ENCODE results near the gene NPLOC4. TPM values are rescaled to one million over a fixed set of nuclear protein-coding genes. Genes with fewer than 3 reads are reported as not detected.

NPLOC4 gene
- total RNA-seq, 4 donors from 2014 or later: 14.6 to 86.3 (median 30.9) TPM

GRCh38 chr17:81509972-81510784, 126.7 kb downstream of the NPLOC4 start:
- no peak for DNase-seq
- no peaks in the 10 kb centered on the region for H3K9me3 ChIP-seq
- no peaks in the 10 kb centered on the region for H3K36me3 ChIP-seq
- peak overlapping the region; percentile 97 for H3K27ac ChIP-seq
- H3K4me3 ChIP-seq: peak overlapping the region; percentile 77 to 98
- intact Hi-C loops (cut with DNase I; ENCODE audit: low total_unique reads): loop anchor here (5.0 kb wide), 1 partner anchor 113 kb away; the partner anchor contains the start of gene BAHCC1
- TF ChIP-seq CTCF (IDR thresholded peaks at IDR 0.05) (no peak), POLR2A (IDR thresholded peaks at IDR 0.05) (no peak)
- no peaks in the 10 kb centered on the region for H3K27me3 ChIP-seq
- H3K4me1 ChIP-seq: no peaks in the 10 kb centered on the region

- TF ChIP-seq POLR2A (IDR thresholded peaks at IDR 0.05) (no peak), CTCF (IDR thresholded peaks at IDR 0.05) (no peak)
Measured at GRCh38 chr17:81509207-81509971, 127.5 kb downstream of the NPLOC4 start.

GRCh38 chr17:81508639-81509206, 128.2 kb downstream of the NPLOC4 start:
- peak overlapping the region; percentile 77 to 98 for H3K4me3 ChIP-seq
- no peak for DNase-seq
- H3K4me1 ChIP-seq: no peaks in the 10 kb centered on the region
- H3K27ac ChIP-seq: peak overlapping the region; percentile 50 to 97
- no peaks in the 10 kb centered on the region for H3K27me3 ChIP-seq
- TF ChIP-seq POLR2A (IDR thresholded peaks at IDR 0.05) (no peak), CTCF (IDR thresholded peaks at IDR 0.05) (no peak)
- intact Hi-C loops (cut with DNase I; ENCODE audit: low total_unique reads): no loop called here
- H3K9me3 ChIP-seq: no peaks in the 10 kb centered on the region
- H3K36me3 ChIP-seq: no peaks in the 10 kb centered on the region

More at GRCh38 chr17:81509207-81509971, 127.5 kb downstream of the NPLOC4 start:
- H3K4me3 ChIP-seq: peak overlapping the region; percentile 77 to 98
- no peaks in the 10 kb centered on the region for H3K36me3 ChIP-seq
- intact Hi-C loops (cut with DNase I; ENCODE audit: low total_unique reads): no loop called here
- no peaks in the 10 kb centered on the region for H3K4me1 ChIP-seq
- H3K27ac ChIP-seq: peak overlapping the region; percentile 50 to 97
- H3K27me3 ChIP-seq: no peaks in the 10 kb centered on the region
- no peaks in the 10 kb centered on the region for H3K9me3 ChIP-seq
- DNase-seq: no peak

Small RNAs within 50 kb of the gene (small RNA-seq; reads per million reads assigned to genes)
- not detected for gene RF00019

Other genes starting within 250 kb of the NPLOC4 start
- gene BAHCC1, start 241.7 kb downstream of the NPLOC4 start, total RNA-seq: 10 to 100 TPM in 2 of 4 donors, 1 to 10 TPM in 2; 1.5 to 34.1 (median 8.5) TPM
- 1,000 to 10,000 TPM; 1,023 to 5,472 (median 2,159) TPM for gene ACTG1, start 124.3 kb downstream of the NPLOC4 start, total RNA-seq
- 1 to 10 TPM in 2 of 4 donors, not detected in 2; 5.0 to 7.4 TPM for gene FSCN2, start 108.7 kb downstream of the NPLOC4 start, total RNA-seq
- gene FAAP100, start 84.8 kb downstream of the NPLOC4 start, total RNA-seq: 10 to 100 TPM in 2 of 4 donors, 1 to 10 TPM in 2; 3.5 to 31.2 (median 17.3) TPM
- 1 to 10 TPM in 1 of 4 donors, under 1 TPM in 1, not detected in 2; 0.21 to 3.0 TPM for gene TSPAN10, start 84 bp upstream of the NPLOC4 start, total RNA-seq
- 1 to 10 TPM in 1 of 4 donors, not detected in 3; 2.1 TPM for gene PDE6G, start 19.4 kb upstream of the NPLOC4 start, total RNA-seq
- gene OXLD1, start 29.5 kb upstream of the NPLOC4 start, total RNA-seq: 10 to 100 TPM in 3 of 4 donors, 1 to 10 TPM in 1; 3.2 to 56.1 (median 20.3) TPM
- 10 to 100 TPM in 1 of 4 donors, 1 to 10 TPM in 2, under 1 TPM in 1; 0.77 to 12.3 (median 3.9) TPM for gene CCDC137, start 29.6 kb upstream of the NPLOC4 start, total RNA-seq
- 10 to 100 TPM in 3 of 4 donors, 1 to 10 TPM in 1; 4.4 to 36.9 (median 27.0) TPM for gene ARL16, start 46.7 kb upstream of the NPLOC4 start, total RNA-seq
- 100 to 1,000 TPM in 1 of 4 donors, 10 to 100 TPM in 3; 21.0 to 121 (median 72.5) TPM for gene HGS, start 46.9 kb upstream of the NPLOC4 start, total RNA-seq
- 10 to 100 TPM in 2 of 4 donors, 1 to 10 TPM in 1, under 1 TPM in 1; 0.77 to 72.9 (median 19.5) TPM for gene MRPL12, start 66.3 kb upstream of the NPLOC4 start, total RNA-seq
- gene SLC25A10, start 75.2 kb upstream of the NPLOC4 start, total RNA-seq: 10 to 100 TPM in 1 of 4 donors, 1 to 10 TPM in 2, not detected in 1; 5.6 to 11.3 (median 7.6) TPM
- not detected for gene GCGR, start 167.0 kb upstream of the NPLOC4 start, total RNA-seq
- 10 to 100 TPM; 30.5 to 92.6 (median 61.3) TPM for gene MCRIP1, start 196.2 kb upstream of the NPLOC4 start, total RNA-seq
- 1 to 10 TPM in 1 of 4 donors, not detected in 3; 1.6 TPM for gene PPP1R27, start 197.9 kb upstream of the NPLOC4 start, total RNA-seq
- gene P4HB, start 223.4 kb upstream of the NPLOC4 start, total RNA-seq: 100 to 1,000 TPM; 199 to 504 (median 304) TPM
- gene ARHGDIA, start 234.2 kb upstream of the NPLOC4 start, total RNA-seq: 100 to 1,000 TPM in 1 of 4 donors, 10 to 100 TPM in 3; 31.2 to 350 (median 55.1) TPM

Measured in uterus (tissue), 4 donors.